Aorta (tissue), 5 donors: ENCODE data around the gene LOXHD1. TPM values are rescaled to one million over a fixed set of nuclear protein-coding genes. Genes with fewer than 3 reads are reported as not detected.
A peak's percentile ranks its signal among the peaks of the same experiment; 100 is the strongest.

Experiments
- ATAC-seq: fragments of 200-7000 bp; cut with Tn5 transposase; one replicate; pipeline ENCODE4 v1.9.1; 2022; ENCODE audit warnings: moderate library complexity; ENCODE audit not compliant: low FRiP score
- DNase-seq, 2 donors: peaks; one replicate each; pipeline ENCODE4 v3.0.0-alpha.2; 2020
- H3K27ac ChIP-seq, 2 donors: one replicate each; pipeline ENCODE4 v1.5.1; 2013; ENCODE audit warnings: low read length in 2 of 2, mild to moderate bottlenecking in 2 of 2, moderate library complexity in 2 of 2, control low read depth in 1 of 2, inconsistent platforms in 1 of 2, low read depth in 1 of 2
- H3K27me3 ChIP-seq, 2 donors: one replicate each; pipeline ENCODE4 v1.6.1; 2013; ENCODE audit warnings: control low read depth in 1 of 2, low read length in 1 of 2, mild to moderate bottlenecking in 1 of 2, moderate library complexity in 1 of 2; ENCODE audit not compliant: insufficient read depth in 2 of 2, control insufficient read depth in 1 of 2
- H3K36me3 ChIP-seq, 2 donors: one replicate each; pipeline ENCODE4 v1.6.1; 2013; ENCODE audit warnings: control low read depth in 1 of 2, low read length in 1 of 2, mild to moderate bottlenecking in 1 of 2; ENCODE audit not compliant: insufficient read depth in 2 of 2, control insufficient read depth in 1 of 2
- H3K4me1 ChIP-seq, 2 donors: one replicate each; pipeline ENCODE4 v1.6.1; 2013; ENCODE audit warnings: low read length in 2 of 2, control low read depth in 1 of 2, mild to moderate bottlenecking in 1 of 2, moderate library complexity in 1 of 2; ENCODE audit not compliant: insufficient read depth in 2 of 2, control insufficient read depth in 1 of 2
- H3K4me3 ChIP-seq, 2 donors: one replicate each; pipeline ENCODE4 v1.5.1; 2013; ENCODE audit warnings: low read length in 2 of 2, control low read depth in 1 of 2, mild to moderate bottlenecking in 1 of 2
- H3K9me3 ChIP-seq: one replicate; pipeline ENCODE4 v1.6.1; 2013; ENCODE audit warnings: mild to moderate bottlenecking, low read length; ENCODE audit not compliant: control insufficient read depth
- WGBS, 2 donors: extraction: QIAGEN DNeasy Blood & Tissue Kit; methylation state at CpG; one replicate each; pipeline ENCODE4 v1.1.7; 2013; 5-methylcytosine and 5-hydroxymethylcytosine counted together
- intact Hi-C, 2 donors: fragments of 100-400 bp; cut with DNase I; formaldehyde crosslinking; loops; one replicate each; pipeline versions ENCODE4 v1.14.2 to v1.15.0; 2022
- polyA plus RNA-seq, 2 donors: library from polyadenylated mRNA; stranded (reverse); fragments of 200-250 nt; gene quantifications; one replicate each; pipeline ENCODE4 v1.2.3, GENCODE V29; 2013
- total RNA-seq, 2 donors: library from RNA; stranded (reverse); fragmentation: NEBNext Ultra II Directional; extraction: Animal tissue kit (Norgen Biotek cat#: 25700); gene quantifications; one replicate each; pipeline ENCODE4 v1.2.1, GENCODE V29; 2021
- donor health status: healthy with polysubstance abuse.
- donor health status: Bipolar disorder and iron deficiency.
- donor health status: DM: no; HTN: no; CAD: no.
- donor health status: DM: no; HTN: no; CAD: no.
- donor health status: DM: yes; HTN: yes; CAD: no.

The LOXHD1 gene
- total and polyA plus RNA-seq, 4 donors, result 0.16 to 1.0 TPM; not detected in 2

GRCh38 chr18:46439037-46439436 lies 218.0 kb downstream of the LOXHD1 start:
- intact Hi-C loops, result no loop called here
- no peaks in the 10 kb centered on the region for H3K4me1 ChIP-seq
- 94% methylated on average over 4 of the region's 4 CpGs for WGBS, 2 donors
- ATAC-seq (peak; percentile 39), DNase-seq (no peak)
- H3K27ac ChIP-seq, result no peak overlapping the region
- no peaks in the 10 kb centered on the region for H3K9me3 ChIP-seq
- no peaks in the 10 kb centered on the region for H3K36me3 ChIP-seq
- H3K27me3 ChIP-seq, result no peaks in the 10 kb centered on the region
- no peak overlapping the region for H3K4me3 ChIP-seq

- no peak overlapping the region for H3K4me3 ChIP-seq
- no peak for ATAC-seq
- no peaks in the 10 kb centered on the region for H3K9me3 ChIP-seq
- H3K27ac ChIP-seq, result no peak overlapping the region
- H3K4me1 ChIP-seq, result no peaks in the 10 kb centered on the region
- no peaks in the 10 kb centered on the region for H3K36me3 ChIP-seq
- intact Hi-C loops, result no loop called here
- DNase-seq, result no peak
- H3K27me3 ChIP-seq, result no peaks in the 10 kb centered on the region
- 93 to 99% methylated on average over 5 of the region's 5 CpGs for WGBS, 2 donors
Measured at GRCh38 chr18:46437061-46437460, 220.0 kb downstream of the LOXHD1 start.

GRCh38 chr18:46436621-46437020 lies 220.4 kb downstream of the LOXHD1 start:
- Histone ChIP-seq H3K27ac (no peak overlapping the region), H3K4me3 (no peak overlapping the region), H3K9me3 (no peaks in the 10 kb centered on the region), H3K36me3 (no peaks in the 10 kb centered on the region), H3K4me1 (no peaks in the 10 kb centered on the region), H3K27me3 (no peaks in the 10 kb centered on the region)
- intact Hi-C loops, result no loop called here
- DNase-seq, result no peak
- 66 to 79% methylated on average over 2 of the region's 2 CpGs for WGBS, 2 donors
- no peak for ATAC-seq

GRCh38 chr18:46435031-46435430 lies 222.0 kb downstream of the LOXHD1 start:
- H3K36me3 ChIP-seq, result no peaks in the 10 kb centered on the region
- H3K4me1 ChIP-seq, result no peaks in the 10 kb centered on the region
- H3K27ac ChIP-seq, result no peak overlapping the region
- WGBS, 2 donors, result 89 to 91% methylated on average over 9 of the region's 9 CpGs
- DNase-seq (no peak), ATAC-seq (no peak)
- intact Hi-C loops, result no loop called here
- no peak overlapping the region for H3K4me3 ChIP-seq
- H3K9me3 ChIP-seq, result no peaks in the 10 kb centered on the region
- no peaks in the 10 kb centered on the region for H3K27me3 ChIP-seq

GRCh38 chr18:46434629-46435028 lies 222.4 kb downstream of the LOXHD1 start:
- 97 to 99% methylated on average over 3 of the region's 3 CpGs for WGBS, 2 donors
- intact Hi-C loops, result no loop called here
- Histone ChIP-seq H3K27ac (no peak overlapping the region), H3K36me3 (no peaks in the 10 kb centered on the region), H3K27me3 (no peaks in the 10 kb centered on the region), H3K9me3 (no peaks in the 10 kb centered on the region), H3K4me1 (no peaks in the 10 kb centered on the region), H3K4me3 (no peak overlapping the region)
- ATAC-seq, result no peak
- DNase-seq, result no peak

- H3K27me3 ChIP-seq, result no peaks in the 10 kb centered on the region
- WGBS, 2 donors, result 52 to 61% methylated on average over 35 of the region's 35 CpGs
- ATAC-seq (no peak), DNase-seq (no peak)
- no peak overlapping the region for H3K4me3 ChIP-seq
- no peak overlapping the region for H3K27ac ChIP-seq
- intact Hi-C loops, result no loop called here
- no peaks in the 10 kb centered on the region for H3K36me3 ChIP-seq
- no peaks in the 10 kb centered on the region for H3K9me3 ChIP-seq
- no peaks in the 10 kb centered on the region for H3K4me1 ChIP-seq
Measured at GRCh38 chr18:46433121-46433826, 223.7 kb downstream of the LOXHD1 start.

- Histone ChIP-seq H3K36me3 (no peaks in the 10 kb centered on the region), H3K4me1 (no peaks in the 10 kb centered on the region), H3K27me3 (no peaks in the 10 kb centered on the region), H3K27ac (no peak overlapping the region), H3K4me3 (no peak overlapping the region), H3K9me3 (no peaks in the 10 kb centered on the region)
- 42 to 49% methylated on average over 4 of the region's 4 CpGs for whole genome bisulfite sequencing, 2 donors
- DNase-seq, result no peak
- no peak for ATAC-seq
- intact Hi-C loops, result no loop called here
Measured at GRCh38 chr18:46431522-46432171, 225.4 kb downstream of the LOXHD1 start.

GRCh38 chr18:46429649-46430224 lies 227.3 kb downstream of the LOXHD1 start:
- intact Hi-C loops, result no loop called here
- no peaks in the 10 kb centered on the region for H3K9me3 ChIP-seq
- no peaks in the 10 kb centered on the region for H3K36me3 ChIP-seq
- no peaks in the 10 kb centered on the region for H3K4me1 ChIP-seq
- 77 to 85% methylated on average over 2 of the region's 2 CpGs for WGBS, 2 donors
- H3K27me3 ChIP-seq, result no peaks in the 10 kb centered on the region
- ATAC-seq (no peak), DNase-seq (no peak)
- H3K27ac ChIP-seq, result no peak overlapping the region
- no peak overlapping the region for H3K4me3 ChIP-seq

GRCh38 chr18:46429130-46429529 lies 227.9 kb downstream of the LOXHD1 start:
- Histone ChIP-seq H3K9me3 (no peaks in the 10 kb centered on the region), H3K27ac (no peak overlapping the region), H3K36me3 (no peaks in the 10 kb centered on the region), H3K4me3 (no peak overlapping the region), H3K4me1 (no peaks in the 10 kb centered on the region), H3K27me3 (no peaks in the 10 kb centered on the region)
- DNase-seq (no peak), ATAC-seq (no peak)
- WGBS, 2 donors, result 80 to 85% methylated on average over 4 of the region's 4 CpGs
- intact Hi-C loops, result no loop called here
